Esophagus (tissue), 2 donors: ENCODE data around the gene SORL1. TPM values are rescaled to one million over a fixed set of nuclear protein-coding genes. Genes with fewer than 3 reads are reported as not detected.
"Not testable (repeated sequence)": the region's sequence is repeated elsewhere in the genome, so short reads cannot be mapped to it uniquely, and the experiment has no call there.

ENCODE experiments used
- H3K27ac ChIP-seq, 2 donors: one replicate each; pipeline ENCODE4 v1.5.1; 2013; ENCODE audit warnings: low read depth in 2 of 2, mild to moderate bottlenecking in 2 of 2, inconsistent platforms in 1 of 2, low read length in 1 of 2, moderate library complexity in 1 of 2
- H3K27me3 ChIP-seq, 2 donors: one replicate each; pipeline ENCODE4 v1.6.1; 2013; ENCODE audit warnings: low read length in 2 of 2, control low read depth in 1 of 2, mild to moderate bottlenecking in 1 of 2; ENCODE audit not compliant: insufficient read depth in 2 of 2, control insufficient read depth in 1 of 2
- H3K36me3 ChIP-seq, 2 donors: one replicate each; pipeline ENCODE4 v1.6.1; 2013; ENCODE audit warnings: low read length in 1 of 2; ENCODE audit not compliant: control insufficient read depth in 2 of 2, insufficient read depth in 2 of 2
- H3K4me1 ChIP-seq, 2 donors: one replicate each; pipeline ENCODE4 v1.6.1; 2013; ENCODE audit warnings: low read length in 1 of 2; ENCODE audit not compliant: control insufficient read depth in 2 of 2, insufficient read depth in 2 of 2
- H3K4me3 ChIP-seq, 2 donors: one replicate each; pipeline ENCODE4 v1.5.1; 2013; ENCODE audit warnings: low read length in 2 of 2, mild to moderate bottlenecking in 2 of 2, low read depth in 1 of 2, moderate library complexity in 1 of 2
- H3K9me3 ChIP-seq, 2 donors: one replicate each; pipeline ENCODE4 v1.6.1; 2013; ENCODE audit warnings: mild to moderate bottlenecking in 2 of 2, low read depth in 1 of 2, low read length in 1 of 2, moderate library complexity in 1 of 2; ENCODE audit not compliant: control insufficient read depth in 2 of 2, insufficient read depth in 1 of 2
- WGBS, 2 donors: extraction: QIAGEN DNeasy Blood & Tissue Kit; methylation state at CpG; one replicate each; pipeline ENCODE4 v1.1.7; 2013; 5-methylcytosine and 5-hydroxymethylcytosine counted together
- polyA plus RNA-seq, 2 donors: library from polyadenylated mRNA; stranded (reverse); fragments of 200-250 nt; gene quantifications; one replicate each; pipeline ENCODE4 v1.2.3, GENCODE V29; 2013
- donor health status: healthy with polysubstance abuse.
- donor health status: Bipolar disorder and iron deficiency.

SORL1 gene
- polyA plus RNA-seq, 2 donors = 2.5 to 3.0 TPM

- no peaks in the 10 kb centered on the region for H3K36me3 ChIP-seq
- no peak overlapping the region for H3K4me3 ChIP-seq
- H3K27ac ChIP-seq = no peak overlapping the region
- no peaks in the 10 kb centered on the region for H3K9me3 ChIP-seq
- 52 to 64% methylated on average over 7 of the region's 7 CpGs for WGBS, 2 donors
- H3K4me1 ChIP-seq = peaks cover 0 to 2% of the 10 kb centered on the region in 2 donors
- no peaks in the 10 kb centered on the region for H3K27me3 ChIP-seq
These were observed 42.4 kb downstream of the SORL1 start for GRCh38 chr11:121494355-121495099.

DNA sequence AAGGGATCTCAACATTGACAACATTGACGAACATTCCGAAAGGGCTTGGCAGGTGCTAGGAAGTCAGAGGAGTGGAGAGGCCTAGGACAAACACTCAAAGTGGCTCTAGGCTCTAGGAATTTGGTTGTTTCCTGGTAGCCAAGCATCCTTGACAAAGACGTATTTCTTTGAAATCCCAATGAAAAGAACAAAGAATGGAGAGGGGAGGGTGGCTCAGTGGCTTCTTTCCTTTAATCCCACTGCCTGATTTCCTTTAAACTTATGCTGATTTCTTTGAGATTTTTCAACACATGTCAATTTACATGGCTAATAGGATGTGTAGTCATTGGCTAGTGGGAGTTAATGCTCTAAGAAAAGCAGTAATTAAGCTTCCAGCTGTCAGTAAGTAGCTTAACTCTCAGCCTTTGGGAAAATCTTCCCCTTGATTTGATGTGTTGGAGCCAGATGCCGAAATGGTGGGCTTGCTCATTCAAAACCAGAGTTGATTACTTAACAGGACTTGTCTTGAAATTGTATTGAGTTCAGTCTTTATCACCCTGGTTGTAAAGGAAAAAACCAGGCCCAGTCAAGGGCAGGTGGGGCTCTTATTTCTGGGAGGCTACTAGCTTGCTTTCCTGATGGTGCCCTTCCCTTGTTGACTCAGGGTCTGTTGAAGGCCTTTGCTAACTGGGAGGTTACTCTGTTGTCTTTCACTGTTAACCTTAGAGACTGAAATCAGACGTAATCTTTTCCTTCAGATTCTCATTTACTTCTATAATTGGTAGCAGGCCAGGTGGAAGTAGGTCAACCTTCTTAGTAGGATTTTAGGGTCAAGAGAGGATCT lies 45.3 kb downstream of the SORL1 start:
- Histone ChIP-seq H3K9me3 (no peaks in the 10 kb centered on the region), H3K4me3 (no peak overlapping the region), H3K27me3 (no peaks in the 10 kb centered on the region), H3K4me1 (no peaks in the 10 kb centered on the region), H3K36me3 (peaks cover 0 to 4% of the 10 kb centered on the region in 2 donors), H3K27ac (no peak overlapping the region)
- WGBS, 2 donors = 72 to 82% methylated on average over 5 of the region's 5 CpGs

DNA sequence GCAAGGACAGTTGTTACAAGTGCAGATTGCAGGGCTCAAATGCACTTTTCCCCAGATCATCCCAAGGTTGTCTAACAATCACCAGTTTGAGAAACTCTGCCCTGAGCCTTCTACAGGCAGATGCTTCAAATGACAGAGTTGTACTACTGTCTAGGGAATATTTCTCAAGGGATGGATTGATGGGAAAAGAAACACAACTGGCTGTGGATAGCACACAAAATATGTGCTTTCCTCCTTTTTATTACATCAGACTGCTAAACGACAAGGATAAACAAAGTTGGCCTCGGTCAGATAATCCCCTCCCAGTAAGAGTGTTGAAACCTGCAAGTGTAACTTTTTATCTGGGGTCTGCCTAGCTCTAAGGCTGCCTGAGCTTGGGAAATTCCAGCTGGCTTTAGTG lies 47.3 kb downstream of the SORL1 start:
- Histone ChIP-seq H3K4me3 (no peak overlapping the region), H3K36me3 (peaks cover 0 to 4% of the 10 kb centered on the region in 2 donors), H3K27ac (no peak overlapping the region), H3K4me1 (peaks cover 0 to 2% of the 10 kb centered on the region in 2 donors), H3K9me3 (no peaks in the 10 kb centered on the region), H3K27me3 (no peaks in the 10 kb centered on the region)
- WGBS, 2 donors = 32 to 40% methylated on average over 2 of the region's 2 CpGs

GRCh38 chr11:121500275-121500674 lies 48.2 kb downstream of the SORL1 start:
- Histone ChIP-seq H3K9me3 (no peaks in the 10 kb centered on the region), H3K27me3 (no peaks in the 10 kb centered on the region), H3K27ac (no peak overlapping the region), H3K36me3 (peaks cover 0 to 4% of the 10 kb centered on the region in 2 donors), H3K4me3 (no peak overlapping the region), H3K4me1 (peaks cover 0 to 2% of the 10 kb centered on the region in 2 donors)
- WGBS, 2 donors = 46 to 84% methylated on average over 2 of the region's 2 CpGs

- Histone ChIP-seq H3K9me3 (no peaks in the 10 kb centered on the region), H3K27me3 (no peaks in the 10 kb centered on the region), H3K36me3 (peaks cover 0 to 4% of the 10 kb centered on the region in 2 donors), H3K4me1 (peaks cover 0 to 2% of the 10 kb centered on the region in 2 donors), H3K27ac (no peak overlapping the region), H3K4me3 (no peak overlapping the region)
- 73 to 81% methylated on average over 1 of the region's 1 CpG for WGBS, 2 donors
These were observed 48.6 kb downstream of the SORL1 start for GRCh38 chr11:121500717-121501116.

DNA sequence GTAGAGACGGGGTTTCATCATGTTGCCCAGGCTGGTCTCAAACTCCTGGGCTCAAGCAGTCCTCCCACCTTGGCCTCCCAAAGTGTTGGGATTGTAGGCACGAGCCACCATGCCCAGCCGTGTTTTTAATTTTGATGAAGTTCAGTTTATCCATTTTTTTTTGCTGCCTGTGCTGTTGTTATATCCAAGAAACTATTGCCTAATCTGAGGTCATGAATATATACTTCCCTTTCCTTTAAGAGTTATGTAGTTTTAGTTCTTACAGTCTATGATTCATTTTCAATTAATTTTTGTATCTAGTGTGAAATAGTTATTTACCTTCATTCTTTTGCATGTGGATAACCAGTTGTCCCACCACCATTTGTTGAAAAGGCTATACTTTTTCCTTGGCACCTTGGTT lies 50.9 kb downstream of the SORL1 start:
- no peak overlapping the region for H3K27ac ChIP-seq
- peaks cover 0 to 4% of the 10 kb centered on the region in 2 donors for H3K36me3 ChIP-seq
- peaks cover 0 to 2% of the 10 kb centered on the region in 2 donors for H3K4me1 ChIP-seq
- no peaks in the 10 kb centered on the region for H3K27me3 ChIP-seq
- no peak overlapping the region for H3K4me3 ChIP-seq
- H3K9me3 ChIP-seq = no peaks in the 10 kb centered on the region
- 66 to 86% methylated on average over 3 of the region's 3 CpGs for WGBS, 2 donors

DNA sequence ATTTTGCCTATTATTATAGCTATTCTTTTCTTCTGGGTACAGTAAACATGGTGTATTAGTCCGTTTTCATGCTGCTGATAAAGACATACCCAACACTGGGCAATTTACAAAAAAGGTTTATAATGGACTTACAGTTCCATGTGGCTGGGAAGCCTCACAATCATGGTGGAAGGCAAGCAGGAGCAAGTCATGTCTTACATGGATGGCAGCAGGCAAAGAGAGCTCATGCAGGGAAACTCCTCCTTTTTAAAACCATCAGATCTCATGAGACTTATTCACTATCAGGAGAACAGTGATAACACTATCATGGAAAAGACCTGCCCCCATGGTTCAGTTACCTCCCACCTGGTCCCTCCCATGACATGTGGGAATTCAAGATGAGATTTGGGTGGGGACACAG lies 54.1 kb downstream of the SORL1 start:
- WGBS, 2 donors = 84 to 92% methylated on average over 1 of the region's 1 CpG
- H3K9me3 ChIP-seq = not testable (repeated sequence)

DNA sequence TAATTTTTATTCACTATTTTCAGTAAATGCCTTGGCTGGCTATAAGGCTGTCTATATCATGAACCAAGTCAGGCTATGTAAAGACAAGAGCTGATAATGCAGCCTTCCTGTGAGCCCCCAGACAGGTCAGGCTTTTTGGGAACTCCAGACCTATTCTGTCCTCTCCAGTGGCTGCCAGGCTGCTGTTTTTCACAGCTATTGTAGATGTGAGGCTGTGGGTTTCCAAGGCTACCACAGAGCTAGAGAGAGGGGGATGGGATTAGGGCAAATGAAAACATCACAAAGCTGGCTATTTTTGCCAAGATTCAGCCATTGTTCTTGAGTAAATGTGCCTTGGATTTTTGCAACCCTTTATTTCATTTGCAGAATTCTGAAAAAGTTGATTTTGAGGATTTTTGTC lies 56.3 kb downstream of the SORL1 start:
- Histone ChIP-seq H3K9me3 (no peaks in the 10 kb centered on the region), H3K27ac (no peak overlapping the region), H3K36me3 (peaks cover 3 to 4% of the 10 kb centered on the region in 2 donors), H3K27me3 (no peaks in the 10 kb centered on the region), H3K4me1 (peaks cover 0 to under 1% of the 10 kb centered on the region in 2 donors), H3K4me3 (no peak overlapping the region)

More for the DNA sequence above, 54.1 kb downstream of the SORL1 start:
- H3K27ac ChIP-seq, H3K27me3 ChIP-seq, H3K4me3 ChIP-seq, H3K4me1 ChIP-seq, H3K36me3 ChIP-seq: not testable (repeated sequence)

- H3K36me3 ChIP-seq = peaks cover 3 to 17% of the 10 kb centered on the region in 2 donors
- H3K4me3 ChIP-seq = no peak overlapping the region
- 86 to 92% methylated on average over 2 of the region's 2 CpGs for WGBS, 2 donors
- H3K27me3 ChIP-seq = no peaks in the 10 kb centered on the region
- H3K4me1 ChIP-seq = no peaks in the 10 kb centered on the region
- H3K27ac ChIP-seq = no peak overlapping the region
- H3K9me3 ChIP-seq = no peaks in the 10 kb centered on the region
These were observed 58.3 kb downstream of the SORL1 start for GRCh38 chr11:121510438-121510837.
